Measurements from ENCODE around the gene TLDC2. TPM values are rescaled to one million over a fixed set of nuclear protein-coding genes. Genes with fewer than 3 reads are reported as not detected.

Gene TLDC2
- polyA plus RNA-seq, 3 donors = not detected

GRCh38 chr20:36890586-36890985, 14.6 kb downstream of the TLDC2 start:
- H3K36me3 Mint-ChIP-seq = peaks cover 56 to 67% of the 10 kb centered on the region in 2 donors
- no peak for DNase-seq
- no peak overlapping the region for H3K4me3 Mint-ChIP-seq

DNA sequence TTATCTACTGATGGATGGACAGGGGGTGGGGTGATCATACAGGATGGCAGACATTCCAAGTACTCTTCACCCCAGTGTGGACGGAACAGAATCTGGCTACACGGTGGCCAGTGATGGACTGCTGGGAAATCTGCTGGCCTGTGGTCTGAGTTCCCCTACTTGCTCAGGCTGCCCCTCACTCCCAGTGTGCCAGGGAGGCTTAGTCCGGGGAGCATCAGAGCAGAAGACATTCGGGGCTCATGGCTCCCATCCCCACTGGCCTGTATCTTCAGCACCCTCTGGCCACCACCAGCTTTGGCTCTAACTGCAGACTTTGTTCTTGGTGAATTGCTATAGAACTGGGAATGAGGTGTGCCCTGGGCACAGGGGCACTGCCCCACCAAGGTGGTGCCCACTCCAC, 15.3 kb downstream of the TLDC2 start:
- no peak for DNase-seq
- Mint-ChIP-seq H3K9me3 (no peaks in the 10 kb centered on the region), H3K36me3 (peaks cover 59 to 73% of the 10 kb centered on the region in 2 donors), H3K27me3 (ENCODE audit: low read depth in 3 of 3) (no peaks in the 10 kb centered on the region), H3K4me1 (peaks cover 14% of the 10 kb centered on the region), H3K27ac (peak overlapping the region in 4 of 7 donors; percentile 25 to 52 (median 33)), H3K4me3 (no peak overlapping the region)
- Histone ChIP-seq H3K4me2 (replicated peaks; ENCODE audit: extremely low read depth, low read length, poor library complexity, severe bottlenecking) (no peak overlapping the region), H3K36me3 (replicated peaks in 1 of 2; ENCODE audit: control insufficient read depth in 1 of 2, insufficient read depth in 2 of 2, low read length in 2 of 2) (peaks cover 73 to 74% of the 10 kb centered on the region in 2 donors), H3K4me3 (replicated peaks in 1 of 3; ENCODE audit: low read depth in 2 of 3, low read length in 3 of 3) (no peak overlapping the region), H3K9ac (ENCODE audit: insufficient read depth, low read length, poor library complexity, severe bottlenecking) (no peak overlapping the region), H3K9me3 (replicated peaks in 1 of 2; ENCODE audit: control insufficient read depth in 1 of 2, insufficient read depth in 1 of 2, low read length in 2 of 2) (no peaks in the 10 kb centered on the region), H2AFZ (ENCODE audit: insufficient read depth, low read depth, low read length, poor library complexity, severe bottlenecking) (no peak overlapping the region), H3K27me3 (ENCODE audit: control insufficient read depth in 2 of 2, insufficient read depth in 2 of 2, low read length in 2 of 2) (no peaks in the 10 kb centered on the region), H4K20me1 (ENCODE audit: insufficient read depth, low read length) (peaks cover 98% of the 10 kb centered on the region), H3K27ac (ENCODE audit: low read depth in 1 of 2, low read length in 2 of 2) (peak overlapping the region; percentile 27 to 58), H3K79me2 (ENCODE audit: insufficient read depth, low read length) (peaks cover 14% of the 10 kb centered on the region), H3K4me1 (ENCODE audit: control insufficient read depth in 1 of 2, insufficient read depth in 2 of 2, low read length in 2 of 2) (peaks cover 0 to 4% of the 10 kb centered on the region in 2 donors)
- TF ChIP-seq, protein P1, sequence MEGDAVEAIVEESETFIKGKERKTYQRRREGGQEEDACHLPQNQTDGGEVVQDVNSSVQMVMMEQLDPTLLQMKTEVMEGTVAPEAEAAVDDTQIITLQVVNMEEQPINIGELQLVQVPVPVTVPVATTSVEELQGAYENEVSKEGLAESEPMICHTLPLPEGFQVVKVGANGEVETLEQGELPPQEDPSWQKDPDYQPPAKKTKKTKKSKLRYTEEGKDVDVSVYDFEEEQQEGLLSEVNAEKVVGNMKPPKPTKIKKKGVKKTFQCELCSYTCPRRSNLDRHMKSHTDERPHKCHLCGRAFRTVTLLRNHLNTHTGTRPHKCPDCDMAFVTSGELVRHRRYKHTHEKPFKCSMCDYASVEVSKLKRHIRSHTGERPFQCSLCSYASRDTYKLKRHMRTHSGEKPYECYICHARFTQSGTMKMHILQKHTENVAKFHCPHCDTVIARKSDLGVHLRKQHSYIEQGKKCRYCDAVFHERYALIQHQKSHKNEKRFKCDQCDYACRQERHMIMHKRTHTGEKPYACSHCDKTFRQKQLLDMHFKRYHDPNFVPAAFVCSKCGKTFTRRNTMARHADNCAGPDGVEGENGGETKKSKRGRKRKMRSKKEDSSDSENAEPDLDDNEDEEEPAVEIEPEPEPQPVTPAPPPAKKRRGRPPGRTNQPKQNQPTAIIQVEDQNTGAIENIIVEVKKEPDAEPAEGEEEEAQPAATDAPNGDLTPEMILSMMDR (IDR thresholded peaks at IDR 0.05) = no peak
- intact Hi-C loops (cut with micrococcal nuclease) = no loop called here
- WGBS (ENCODE audit: insufficient coverage) = 97% methylated on average over 3 of the region's 4 CpGs

More at GRCh38 chr20:36890586-36890985, 14.6 kb downstream of the TLDC2 start:
- H3K4me1 ChIP-seq (ENCODE audit: control insufficient read depth in 1 of 2, insufficient read depth in 2 of 2, low read length in 2 of 2) = peaks cover 0 to 4% of the 10 kb centered on the region in 2 donors
- peaks cover 11% of the 10 kb centered on the region for H3K79me2 ChIP-seq (ENCODE audit: insufficient read depth, low read length)
- H3K4me2 ChIP-seq (replicated peaks; ENCODE audit: extremely low read depth, low read length, poor library complexity, severe bottlenecking) = no peak overlapping the region
- TF ChIP-seq, protein P1 (IDR thresholded peaks at IDR 0.05) = no peak
- no peak overlapping the region for H2AFZ ChIP-seq (ENCODE audit: insufficient read depth, low read depth, low read length, poor library complexity, severe bottlenecking)
- H3K27ac Mint-ChIP-seq = peak overlapping the region in 4 of 7 donors; percentile 12 to 85 (median 41)
- H3K36me3 ChIP-seq (replicated peaks in 1 of 2; ENCODE audit: control insufficient read depth in 1 of 2, insufficient read depth in 2 of 2, low read length in 2 of 2) = peaks cover 67% of the 10 kb centered on the region in 2 donors
- peaks cover 17% of the 10 kb centered on the region for H3K4me1 Mint-ChIP-seq
- H3K27me3 Mint-ChIP-seq (ENCODE audit: low read depth in 3 of 3) = no peaks in the 10 kb centered on the region
- H3K9me3 ChIP-seq (replicated peaks in 1 of 2; ENCODE audit: control insufficient read depth in 1 of 2, insufficient read depth in 1 of 2, low read length in 2 of 2) = no peaks in the 10 kb centered on the region
- H3K27ac ChIP-seq (ENCODE audit: low read depth in 1 of 2, low read length in 2 of 2) = peak overlapping the region in 1 of 2 donors; percentile 58
- 85% methylated on average over 5 of the region's 9 CpGs for WGBS (ENCODE audit: insufficient coverage)
- no peak overlapping the region for H3K4me3 ChIP-seq (replicated peaks in 1 of 3; ENCODE audit: low read depth in 2 of 3, low read length in 3 of 3)
- no peaks in the 10 kb centered on the region for H3K27me3 ChIP-seq (ENCODE audit: control insufficient read depth in 2 of 2, insufficient read depth in 2 of 2, low read length in 2 of 2)
- H3K9ac ChIP-seq (ENCODE audit: insufficient read depth, low read length, poor library complexity, severe bottlenecking) = no peak overlapping the region
- peaks cover 94% of the 10 kb centered on the region for H4K20me1 ChIP-seq (ENCODE audit: insufficient read depth, low read length)
- no peaks in the 10 kb centered on the region for H3K9me3 Mint-ChIP-seq
- intact Hi-C loops (cut with micrococcal nuclease) = no loop called here

All from CD14-positive monocyte (primary cell).